ENCODE data around the gene AHDC1. TPM values are rescaled to one million over a fixed set of nuclear protein-coding genes. Genes with fewer than 3 reads are reported as not detected.

The AHDC1 gene
- total and polyA plus RNA-seq, 2 of the 13 experiments (the other 11 are each of a cell fraction or from before 2014, with no cell fraction given), result 1.0 to 2.7 TPM

GRCh38 chr1:27568300-27569087, 35.5 kb downstream of the AHDC1 start (continued):
- TF ChIP-seq MXI1 (IDR thresholded peaks at IDR 0.05; ENCODE audit: borderline replicate concordance, low read depth, low read length) (peak; percentile 64; the same call in 1 of the 3 replicates), TOE1 (CRISPR knock-in tag; IDR thresholded peaks at IDR 0.05) (no peak), ONECUT2 (CRISPR knock-in tag; IDR thresholded peaks at IDR 0.05) (no peak), NR2F2 (IDR thresholded peaks at IDR 0.05; ENCODE audit: borderline replicate concordance, low read depth) (no peak), ZNF18 (CRISPR knock-in tag; IDR thresholded peaks at IDR 0.05; ENCODE audit: insufficient replicate concordance) (no peak), MAZ (IDR thresholded peaks at IDR 0.05; ENCODE audit: borderline replicate concordance, low read depth, low read length) (no peak), MAZ (CRISPR knock-in tag; IDR thresholded peaks at IDR 0.05; ENCODE audit: low read depth) (0 out of 2 replicates have a peak, but pooled peaks have one; percentile 31), XBP1 (CRISPR knock-in tag; IDR thresholded peaks at IDR 0.05) (no peak), PBX3 (CRISPR knock-in tag; IDR thresholded peaks at IDR 0.05; ENCODE audit: borderline replicate concordance) (no peak), HNRNPL (IDR thresholded peaks at IDR 0.05; ENCODE audit: low read depth, low read length) (0 out of 2 replicates have a peak, but pooled peaks have one; percentile 63), ZNF431 (CRISPR knock-in tag; IDR thresholded peaks at IDR 0.05; ENCODE audit: borderline replicate concordance, low read depth) (0 out of 2 replicates have a peak, but pooled peaks have one; percentile 15), ZNF747 (CRISPR knock-in tag; IDR thresholded peaks at IDR 0.05; ENCODE audit: borderline replicate concordance) (peak; percentile 27; the same call in 1 of the 2 replicates), ZBTB4 (CRISPR knock-in tag; IDR thresholded peaks at IDR 0.05; ENCODE audit: borderline replicate concordance) (peak; percentile 61; the same call in 1 of the 2 replicates), CAMTA2 (CRISPR knock-in tag; IDR thresholded peaks at IDR 0.05; ENCODE audit: borderline replicate concordance) (no peak)

Measured in HepG2 (cell line).